CD1c-positive myeloid dendritic cell (primary cell): ENCODE data around the gene CMC2.

Source experiments
- DNase-seq: peaks from one replicate; pipeline ENCODE4 v3.0.0-alpha.2; 2016; ENCODE audit errors: extremely low spot score

Gene CMC2

DNA sequence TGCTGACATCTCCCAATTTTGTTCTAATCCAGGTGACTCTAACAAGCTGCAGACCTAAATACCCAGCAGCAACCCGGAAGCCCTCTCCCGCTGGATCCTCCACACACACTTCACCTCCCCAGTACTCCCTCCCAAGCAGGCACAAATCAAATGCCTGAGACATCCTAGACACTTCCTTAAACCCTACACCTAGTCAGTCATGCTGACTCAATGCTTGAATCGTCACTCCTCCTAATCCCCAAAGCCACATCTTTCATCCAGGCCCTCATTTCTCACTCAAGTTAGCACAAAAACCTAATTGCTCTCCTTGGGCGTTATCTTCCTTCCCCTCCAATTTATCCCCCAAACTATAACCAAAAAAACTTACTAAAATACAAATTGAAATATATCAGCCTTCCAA is 32.7 kb downstream of the CMC2 start:
- no peak for DNase-seq

DNA sequence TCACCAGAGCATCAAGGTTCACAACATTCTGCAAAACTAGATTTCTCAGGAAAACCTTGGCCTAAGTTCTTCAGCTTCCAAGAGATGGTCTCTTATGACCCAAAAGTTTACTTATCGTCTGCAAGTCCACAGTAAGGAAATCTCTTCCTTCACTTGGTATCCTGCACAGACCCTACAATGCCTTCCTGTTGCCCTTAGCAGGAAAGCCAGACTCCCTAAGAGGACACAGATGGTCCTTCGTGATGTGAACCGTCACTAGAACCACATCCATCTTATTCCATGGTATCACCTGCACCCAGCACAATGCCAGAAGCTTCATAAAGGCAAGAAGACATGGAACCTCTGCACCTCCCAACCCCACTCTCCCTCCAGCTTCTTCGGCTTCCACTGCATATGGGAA is 34.1 kb downstream of the CMC2 start:
- DNase-seq, result no peak

DNA sequence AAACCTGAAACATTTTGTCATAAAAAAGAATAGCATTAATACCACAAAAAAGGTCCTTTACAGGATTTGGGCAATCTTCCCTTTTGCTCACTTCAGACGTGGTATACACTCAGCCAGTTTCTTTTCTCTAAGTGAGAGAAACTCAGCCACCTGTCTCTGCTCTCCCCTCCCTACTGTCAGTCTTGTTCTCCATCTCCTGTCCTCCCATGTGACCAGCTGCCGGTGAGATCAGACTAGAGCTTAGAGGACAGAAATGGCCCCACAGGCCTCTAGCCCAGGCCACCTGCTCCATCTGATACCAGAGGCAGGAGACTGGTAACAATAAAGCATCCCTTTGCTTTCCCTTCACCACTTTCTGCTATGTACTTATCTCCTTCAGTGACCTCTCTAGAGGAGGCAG is 34.9 kb downstream of the CMC2 start:
- DNase-seq, result no peak

DNA sequence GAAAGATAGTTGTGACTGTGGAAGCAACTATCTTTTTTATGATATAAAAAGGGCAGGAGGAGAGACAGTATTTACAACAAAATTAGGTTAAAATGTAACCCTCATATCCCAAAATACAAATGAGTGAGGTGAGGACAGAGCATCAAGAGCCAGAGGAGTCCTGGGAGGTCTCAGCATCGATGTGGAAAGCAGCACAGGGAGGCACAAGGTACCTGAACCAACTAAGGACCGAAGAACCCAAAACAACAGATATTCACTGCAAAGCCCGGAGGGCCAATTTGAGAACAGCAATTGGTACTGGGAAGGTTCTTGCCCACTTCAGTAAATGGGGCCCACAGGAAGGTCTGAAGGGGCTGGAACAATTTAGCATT is 37.6 kb downstream of the CMC2 start:
- DNase-seq, result no peak

DNA sequence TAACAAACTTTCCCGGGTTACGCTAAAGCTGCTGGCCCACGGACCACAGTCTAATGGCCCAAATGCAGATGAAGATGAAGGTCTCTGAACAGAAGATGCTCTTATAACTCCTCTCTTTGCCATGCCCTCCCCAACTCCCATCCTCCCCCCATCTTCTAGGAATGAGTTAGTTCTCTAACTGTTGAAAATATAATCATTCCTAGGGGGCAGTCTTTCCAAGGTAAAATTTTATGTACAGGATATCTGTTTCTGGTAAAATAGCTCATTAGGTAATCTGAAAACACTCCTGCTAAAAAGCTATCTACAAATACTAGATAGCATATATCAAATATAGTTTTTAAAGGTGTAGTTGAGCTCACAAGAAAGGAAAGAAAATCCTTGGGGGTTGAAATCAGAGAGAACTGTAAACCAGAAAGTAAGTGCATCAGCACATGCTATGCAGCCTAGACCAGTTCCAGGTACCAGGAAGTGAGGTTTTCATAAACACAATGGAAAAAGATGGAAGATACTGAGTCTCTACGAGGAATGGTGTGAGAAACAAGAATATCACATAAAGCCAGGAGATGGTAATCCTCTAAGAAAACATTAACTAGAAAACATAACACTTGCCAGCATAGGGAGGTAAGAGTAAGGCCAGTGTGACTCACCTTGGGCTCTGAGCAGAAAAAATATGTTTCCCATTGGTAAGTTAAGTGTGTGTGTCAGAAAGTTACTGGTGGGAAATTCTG is 38.1 kb downstream of the CMC2 start:
- DNase-seq, result no peak

DNA sequence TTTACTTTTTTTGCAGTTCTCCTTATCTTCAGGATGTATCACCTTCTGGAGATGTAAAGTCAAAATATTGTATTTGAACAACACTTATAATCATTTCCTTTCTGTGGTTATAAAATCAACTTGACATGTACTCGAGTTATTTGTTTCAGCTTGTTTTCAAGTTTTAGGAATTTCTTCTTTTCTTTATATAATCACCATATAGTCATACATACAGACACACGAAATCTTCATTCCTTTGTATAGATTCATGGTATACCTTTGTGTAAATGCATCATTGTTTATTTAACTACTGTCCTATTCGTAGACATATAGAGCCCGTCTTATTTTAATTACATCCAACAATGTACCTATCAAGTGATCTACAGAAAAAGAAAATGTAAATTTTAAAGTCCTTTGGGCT is 40.1 kb downstream of the CMC2 start:
- no peak for DNase-seq

DNA sequence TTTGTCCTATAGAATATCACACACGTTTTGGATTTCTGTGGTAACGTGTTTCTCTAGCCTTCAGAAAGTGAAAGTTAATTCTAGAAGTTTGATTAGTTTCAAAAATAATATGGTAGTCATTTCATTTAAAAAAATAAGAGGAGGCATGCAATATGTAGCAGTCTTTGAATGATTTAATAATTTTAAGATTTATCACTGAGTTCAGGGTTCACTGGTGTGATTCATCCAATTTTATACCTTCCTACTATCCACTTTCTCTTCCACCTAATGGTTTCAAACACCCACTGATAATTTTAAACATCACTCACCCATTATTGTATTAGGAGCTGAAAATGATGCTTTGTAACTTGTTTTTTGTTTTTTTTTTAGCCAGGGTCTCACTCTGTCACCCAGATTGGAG is 42.3 kb downstream of the CMC2 start:
- DNase-seq, result no peak

DNA sequence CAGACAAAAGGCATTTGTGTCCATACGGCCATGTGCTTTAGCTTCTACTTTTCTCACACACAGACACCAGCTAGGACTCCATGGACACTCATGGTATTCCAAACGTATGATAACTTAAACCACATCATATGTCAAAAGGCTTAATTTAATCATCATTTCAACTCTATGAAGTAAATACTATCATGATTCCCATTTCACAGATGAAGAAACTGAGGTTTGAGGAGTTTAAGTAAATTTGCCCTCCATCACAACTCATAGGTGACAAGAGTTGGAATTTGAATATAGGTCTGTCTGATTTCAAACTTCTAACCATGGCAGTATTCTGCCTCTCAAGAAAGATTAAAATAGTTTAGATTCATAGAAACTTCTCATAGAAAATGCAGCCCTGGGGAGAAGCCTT is 43.8 kb downstream of the CMC2 start:
- no peak for DNase-seq

DNA sequence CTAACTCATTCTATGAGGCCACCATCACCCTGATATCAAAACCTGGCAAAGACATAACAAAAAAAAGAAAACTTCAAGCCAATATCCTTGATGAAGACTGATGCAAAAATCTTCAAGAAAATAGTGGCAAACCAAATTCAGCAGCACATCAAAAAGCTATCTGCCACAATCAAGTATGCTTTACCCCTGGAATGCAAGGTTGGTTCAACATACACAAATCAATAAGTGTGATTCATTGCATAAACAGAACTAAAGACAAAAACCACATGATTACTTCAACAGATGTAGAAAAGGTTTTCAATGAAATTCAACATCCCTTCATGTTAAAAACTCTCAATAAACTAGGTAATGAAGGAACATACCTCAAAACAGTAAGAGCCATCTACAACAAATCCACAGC is 48.4 kb downstream of the CMC2 start:
- DNase-seq, result no peak

DNA sequence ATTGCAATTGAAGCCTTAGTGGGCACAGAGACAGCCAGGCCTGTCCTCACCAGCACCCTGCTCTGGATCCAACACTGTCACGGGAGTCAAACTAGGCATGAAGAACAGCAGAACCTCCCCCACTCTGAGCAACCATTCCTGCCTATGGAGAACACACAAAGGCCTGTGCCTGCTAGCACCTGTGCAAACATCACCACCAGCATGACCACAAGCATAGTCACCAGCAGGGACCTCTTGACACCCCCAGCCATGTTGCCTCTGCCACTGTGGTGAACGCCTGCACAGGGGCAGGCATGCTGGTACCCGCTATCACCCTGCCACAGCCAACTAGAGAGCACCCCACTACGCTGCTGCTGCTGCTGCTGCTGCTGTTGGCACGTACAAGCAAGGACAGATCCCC is 51.7 kb downstream of the CMC2 start:
- no peak for DNase-seq

DNA sequence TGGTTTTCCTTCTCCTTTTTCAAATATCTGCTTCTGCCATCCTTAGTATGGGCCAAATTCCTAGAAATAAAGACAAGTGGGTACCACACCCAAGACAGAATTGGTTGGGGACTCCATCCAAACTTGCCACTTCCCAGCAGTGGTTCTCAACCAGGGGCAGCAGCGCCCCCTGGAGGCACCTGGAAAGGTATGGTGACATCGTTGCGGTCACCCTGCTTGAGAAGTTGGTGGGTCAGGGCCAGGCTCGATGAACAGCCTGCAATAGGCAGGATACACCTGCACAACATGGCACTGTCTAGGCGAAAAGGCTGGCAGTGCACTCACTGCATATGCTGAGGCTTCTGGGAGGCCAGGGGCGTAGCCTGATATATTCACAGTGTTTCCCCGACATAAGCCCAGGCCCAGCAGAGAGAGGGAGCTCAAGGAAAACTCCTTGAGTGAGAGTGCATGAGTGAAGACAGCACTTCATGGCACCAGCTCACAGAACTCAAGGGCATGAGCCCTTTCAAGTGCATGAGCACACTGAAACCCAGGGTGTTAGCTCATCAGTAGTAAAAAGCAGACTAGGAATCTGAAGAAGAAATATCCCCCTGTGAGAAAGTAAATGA is 57.7 kb downstream of the CMC2 start:
- DNase-seq, result peak; percentile 25

DNA sequence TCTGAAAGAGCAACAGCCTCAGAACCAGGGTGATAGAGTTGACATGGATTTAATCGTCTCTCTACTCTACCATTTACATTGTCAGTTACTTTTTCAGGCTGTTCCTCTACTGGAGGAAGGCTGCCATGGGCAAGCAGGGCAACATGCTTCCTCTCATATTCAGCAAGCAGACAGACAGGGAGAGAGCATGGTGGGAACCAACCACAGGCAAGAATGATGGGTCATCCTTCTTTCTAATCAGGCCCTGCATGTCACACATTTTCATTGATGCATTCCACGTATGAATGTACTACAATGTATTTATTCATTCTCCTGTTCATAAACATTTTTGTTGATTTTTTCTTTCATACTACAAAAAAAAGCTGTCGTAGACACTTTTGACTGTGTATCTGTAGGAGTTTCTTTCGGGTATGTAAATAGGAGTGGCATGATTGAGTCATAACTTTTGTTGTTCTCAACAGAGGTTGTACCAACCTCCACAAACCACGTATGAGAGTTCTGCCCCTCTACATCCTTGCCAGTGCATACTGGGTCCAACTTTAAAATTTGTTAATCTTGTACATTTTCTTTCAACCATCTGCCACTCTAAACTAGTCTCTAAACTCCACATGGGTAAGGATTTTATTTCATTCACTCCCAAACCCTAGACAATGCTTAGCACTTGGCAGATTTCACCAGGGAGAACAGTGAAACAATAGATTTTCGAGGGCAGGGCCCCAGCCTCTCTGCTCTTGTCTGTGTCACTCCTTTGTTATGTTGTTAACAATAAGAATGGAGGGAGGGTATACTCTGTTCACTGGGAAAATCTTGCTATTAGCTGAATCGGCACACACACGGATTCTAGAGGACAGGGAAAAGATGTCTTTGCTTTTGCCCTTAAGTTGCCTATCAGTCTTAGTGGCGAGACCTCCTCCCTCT is 58.7 kb downstream of the CMC2 start:
- no peak for DNase-seq

DNA sequence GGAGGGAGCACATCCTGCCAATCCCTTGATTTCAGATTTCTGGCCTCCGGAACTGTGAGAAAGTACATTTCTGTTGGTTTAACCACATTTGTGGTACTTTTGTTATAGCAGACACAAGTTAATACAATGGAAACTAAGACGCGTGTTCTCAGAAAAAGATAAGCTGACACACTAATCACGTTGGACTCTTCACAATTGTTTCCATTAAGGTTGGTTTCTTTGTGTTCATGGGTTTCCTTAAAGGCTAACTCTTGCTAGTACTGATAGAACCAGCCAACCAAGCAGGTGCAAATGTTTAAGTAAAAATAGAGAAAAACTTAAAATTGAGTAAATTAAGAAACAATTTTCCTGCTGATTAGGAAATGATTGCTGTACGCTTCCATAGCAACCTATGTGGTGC is 59.4 kb downstream of the CMC2 start:
- no peak for DNase-seq

DNA sequence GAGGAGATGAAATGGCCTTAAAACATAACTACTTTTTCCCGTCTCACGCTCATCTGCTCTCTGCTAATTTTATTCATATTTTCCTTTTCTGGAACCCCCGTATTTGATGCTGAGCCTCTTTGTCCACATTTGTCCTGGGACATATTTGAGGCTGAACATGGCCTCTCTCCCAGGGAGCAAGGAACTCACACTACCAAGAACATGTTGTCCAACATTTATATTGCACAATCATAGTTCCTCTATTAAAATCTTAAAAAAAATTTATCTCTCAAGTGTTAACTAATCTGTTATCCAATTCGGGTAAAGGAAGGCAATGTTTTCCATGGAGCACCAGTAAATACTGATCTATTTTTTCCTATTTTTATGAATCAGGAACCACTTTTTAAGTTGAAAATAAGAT is 60.2 kb downstream of the CMC2 start:
- no peak for DNase-seq

DNA sequence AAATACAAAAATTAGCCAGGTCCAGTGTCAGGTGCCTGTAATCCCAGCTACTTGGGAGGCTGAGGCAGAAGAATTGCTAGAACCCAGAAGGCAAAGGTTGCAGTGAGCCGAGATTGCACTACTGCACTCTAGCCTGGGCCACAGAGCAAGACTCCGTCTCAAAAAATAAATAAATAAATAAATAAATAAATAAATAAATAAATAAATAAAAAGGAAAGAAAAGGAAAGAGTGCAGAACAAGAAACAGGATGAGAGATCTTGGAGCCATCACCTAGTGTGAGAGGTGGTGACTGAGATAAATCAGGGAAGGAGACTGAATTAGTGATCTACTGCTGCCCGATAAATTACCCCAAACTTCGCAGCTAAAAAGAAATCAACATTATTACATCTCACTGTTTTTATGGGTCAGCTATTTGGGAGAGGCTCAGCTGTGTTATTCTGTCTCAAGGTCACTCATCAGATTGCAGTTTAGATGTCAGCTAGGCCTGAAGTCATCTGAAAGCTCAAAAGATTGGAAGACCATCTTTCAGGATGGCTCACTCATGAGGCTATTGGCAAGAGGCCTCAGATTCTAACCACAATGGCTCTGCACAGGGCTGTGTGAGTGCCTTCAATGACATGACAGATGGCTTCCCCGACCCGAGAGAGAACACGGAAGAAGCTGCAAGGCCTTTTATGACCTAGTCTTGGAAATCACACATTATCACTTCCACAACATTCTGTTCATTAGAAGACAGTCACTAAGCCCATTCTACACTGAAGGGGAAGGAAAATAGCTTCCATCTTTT is 66.4 kb downstream of the CMC2 start:
- DNase-seq, result no peak

DNA sequence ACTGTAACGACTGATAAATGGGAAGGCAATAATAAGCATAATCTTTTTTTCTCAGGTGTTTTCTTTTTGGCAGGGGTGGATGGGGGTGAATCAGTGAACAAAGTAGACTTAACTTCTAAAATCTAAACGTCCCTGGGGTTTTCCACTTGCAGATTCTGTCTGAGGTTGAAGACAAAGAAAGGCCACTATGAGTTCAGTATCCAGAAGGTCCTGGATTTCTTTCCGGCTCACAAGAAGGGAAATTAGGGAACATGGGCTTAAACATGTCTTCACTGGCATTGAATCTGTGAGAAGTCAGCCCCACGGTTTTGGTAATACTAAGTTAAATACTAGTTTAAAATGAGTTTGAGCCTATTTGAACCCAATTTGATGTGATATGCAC is 67.8 kb downstream of the CMC2 start:
- no peak for DNase-seq

DNA sequence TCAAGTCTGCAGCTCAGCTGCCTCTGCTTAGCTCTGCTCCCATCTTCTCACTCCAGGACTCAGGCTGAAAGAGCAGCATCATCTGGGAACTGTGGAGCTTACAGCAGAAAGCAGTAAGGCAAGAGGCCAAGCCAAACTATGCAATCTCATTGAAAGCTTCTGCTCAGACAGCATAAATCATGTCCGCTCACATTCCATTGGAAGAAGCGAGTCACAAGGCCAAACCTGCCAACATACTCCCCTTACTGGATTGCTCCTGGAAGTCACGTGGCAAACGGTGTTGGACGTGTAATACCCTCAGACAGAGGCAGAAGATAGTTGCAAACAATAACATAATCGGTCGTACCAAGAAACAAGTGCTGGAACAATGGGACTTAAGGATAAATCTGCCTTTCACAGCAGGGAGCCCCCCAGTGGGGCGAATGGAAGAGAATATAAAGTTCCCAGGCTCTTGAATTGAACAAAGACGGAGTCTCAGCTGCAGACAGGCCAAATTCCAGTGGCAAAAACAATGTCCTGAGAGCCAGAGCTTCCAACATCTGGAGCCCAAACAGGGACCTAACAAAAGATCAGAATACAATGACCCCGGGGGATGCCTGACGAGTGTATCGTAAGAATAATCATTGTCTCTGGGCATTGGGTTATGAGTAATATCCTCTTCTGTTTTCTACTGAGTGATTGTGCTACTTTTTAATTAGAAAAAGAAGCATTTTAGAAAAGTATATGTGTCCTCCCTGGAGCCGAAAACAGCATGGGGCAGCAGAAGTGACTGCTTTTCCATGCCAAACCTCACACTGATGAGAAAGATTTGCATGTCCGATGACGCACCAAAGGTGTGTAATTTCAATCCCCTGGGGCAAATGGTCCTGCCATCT is 68.4 kb downstream of the CMC2 start:
- no peak for DNase-seq

DNA sequence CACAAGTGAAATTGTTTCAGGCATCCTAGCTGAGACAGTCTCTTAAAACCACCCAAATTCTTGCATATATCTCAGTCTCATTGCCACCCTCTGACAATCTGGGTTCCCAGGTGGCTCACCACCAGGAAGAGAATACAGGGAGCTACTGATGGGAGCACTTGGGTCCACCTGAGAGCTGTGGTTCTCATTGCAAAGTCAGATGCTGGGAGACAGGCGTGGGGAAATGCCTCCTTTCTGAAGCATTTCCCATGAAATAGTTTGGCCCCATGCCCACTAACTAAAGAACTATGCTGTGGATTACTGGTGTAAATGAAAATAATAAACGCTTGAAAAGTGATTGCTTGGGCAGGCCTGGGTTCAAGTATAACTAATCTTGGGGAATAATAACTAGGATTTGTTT is 70.3 kb downstream of the CMC2 start:
- DNase-seq, result no peak

DNA sequence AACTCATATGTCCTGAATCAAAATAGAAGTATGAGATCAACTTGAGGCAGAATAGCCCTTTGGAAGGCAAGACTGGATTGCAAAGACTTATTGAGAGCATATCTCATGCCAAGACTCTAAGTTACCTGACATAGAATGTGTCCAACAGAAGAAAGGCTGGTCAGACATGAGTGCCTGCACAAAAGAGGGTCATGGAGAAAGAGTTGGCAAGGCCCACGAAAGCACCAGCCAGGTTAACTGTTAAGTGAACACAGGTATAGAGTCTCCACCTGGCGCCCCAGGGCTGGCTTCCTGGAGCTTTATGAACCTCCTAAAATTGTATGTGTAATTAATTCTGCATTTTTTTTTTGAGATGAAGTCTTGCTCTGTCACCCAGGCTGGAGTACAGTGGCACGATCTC is 71.0 kb downstream of the CMC2 start:
- no peak for DNase-seq

DNA sequence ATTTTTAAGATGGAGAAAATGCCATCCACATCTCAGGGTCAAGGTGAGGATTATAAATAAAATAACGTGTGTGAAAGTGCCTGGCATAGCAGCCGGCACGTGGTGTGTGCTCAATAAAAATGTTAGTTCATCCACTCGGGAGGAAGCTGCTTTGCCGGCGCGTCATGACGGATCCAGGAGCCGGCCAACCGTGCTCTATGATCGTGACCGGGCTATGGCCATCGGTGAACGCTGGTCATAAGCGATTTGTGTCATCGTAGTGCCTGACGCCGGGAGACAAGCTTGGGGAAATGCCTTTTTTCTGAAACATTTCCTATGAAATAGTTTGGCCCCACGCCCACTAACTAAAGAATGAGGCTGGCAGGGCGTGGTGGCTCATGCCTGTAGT is 74.0 kb downstream of the CMC2 start:
- DNase-seq, result no peak
